Measurements from ENCODE around the gene CARD14.

- TF ChIP-seq POLR2AphosphoS2 (IDR thresholded peaks at IDR 0.05; ENCODE audit: low read depth, low read length) = no peak
- no peak for TF ChIP-seq MTA1 (CRISPR knock-in tag; IDR thresholded peaks at IDR 0.05; ENCODE audit: borderline replicate concordance)
- TF ChIP-seq ZNF234 (CRISPR knock-in tag; conservative IDR thresholded peaks at IDR 0.05) = no peak
- no peak for TF ChIP-seq POLR2AphosphoS5 (IDR thresholded peaks at IDR 0.05; ENCODE audit: low read depth, low read length)
- TF ChIP-seq ISL2 (CRISPR knock-in tag; IDR thresholded peaks at IDR 0.05) = no peak
- TF ChIP-seq FOSL1 (CRISPR knock-in tag; IDR thresholded peaks at IDR 0.05; ENCODE audit: borderline replicate concordance) = no peak
- no peak for TF ChIP-seq ZBTB2 (CRISPR knock-in tag; IDR thresholded peaks at IDR 0.05; ENCODE audit: low read depth)
- no peak for TF ChIP-seq LRRFIP1 (CRISPR knock-in tag; conservative IDR thresholded peaks at IDR 0.05)
- TF ChIP-seq CBX5 (CRISPR knock-in tag; IDR thresholded peaks at IDR 0.05; ENCODE audit: borderline replicate concordance) = no peak
- TF ChIP-seq USF2 (IDR thresholded peaks at IDR 0.05; ENCODE audit: low read depth, low read length) = no peak
- no peak for TF ChIP-seq USF2 (CRISPR knock-in tag; IDR thresholded peaks at IDR 0.05; ENCODE audit: borderline replicate concordance)
- TF ChIP-seq REST (IDR thresholded peaks at IDR 0.05; ENCODE audit: borderline replicate concordance in 1 of 2, low read depth in 1 of 2, low read length in 2 of 2) = no peak
Observed at GRCh38 chr17:80191865-80192661, 22.2 kb downstream of the CARD14 start.
